ENCODE data around the gene MESD.

MESD gene

GRCh38 chr15:81014446-81015093, 25.0 kb upstream of the MESD start:
- no peak for DNase-seq

- DNase-seq: no peak
Observed at GRCh38 chr15:81013396-81013929, 23.8 kb upstream of the MESD start.

GRCh38 chr15:81012588-81012987, 23.0 kb upstream of the MESD start:
- DNase-seq: no peak

GRCh38 chr15:81011593-81011992, 22.0 kb upstream of the MESD start:
- DNase-seq: no peak

GRCh38 chr15:81010086-81010485, 20.5 kb upstream of the MESD start:
- DNase-seq: no peak

- DNase-seq: no peak
Observed at GRCh38 chr15:81008312-81008711, 18.7 kb upstream of the MESD start.

- no peak for DNase-seq
Observed at GRCh38 chr15:81007428-81008064, 17.9 kb upstream of the MESD start.

GRCh38 chr15:81006124-81006523, 16.5 kb upstream of the MESD start:
- no peak for DNase-seq

- no peak for DNase-seq
Observed at GRCh38 chr15:81003097-81003350, 13.4 kb upstream of the MESD start.

GRCh38 chr15:81002331-81003096, 12.9 kb upstream of the MESD start:
- DNase-seq: no peak

- no peak for DNase-seq
Observed at GRCh38 chr15:81002009-81002330, 12.4 kb upstream of the MESD start.

GRCh38 chr15:81001152-81002008, 11.8 kb upstream of the MESD start:
- DNase-seq: peak; percentile 38

GRCh38 chr15:81000624-81001151, 11.1 kb upstream of the MESD start, which contains the start of gene TLNRD1:
TLNRD1 (plus strand) TSS chr15:81000923; CDS start chr15:81002272, 1,349 bp downstream.
- peak; percentile 84 for DNase-seq

- no peak for DNase-seq
Observed at GRCh38 chr15:81000144-81000623, 10.6 kb upstream of the MESD start.

- peak; percentile 63 for DNase-seq
Observed at GRCh38 chr15:80999623-81000036, 10.0 kb upstream of the MESD start.

GRCh38 chr15:80998251-80998650, 8.6 kb upstream of the MESD start:
- DNase-seq: no peak

- no peak for DNase-seq
Observed at GRCh38 chr15:80997692-80998091, 8.1 kb upstream of the MESD start.

- no peak for DNase-seq
Observed at GRCh38 chr15:80996247-80996646, 6.6 kb upstream of the MESD start.

GRCh38 chr15:80992441-80992840, 2.8 kb upstream of the MESD start:
- no peak for DNase-seq

- DNase-seq: no peak
Observed at GRCh38 chr15:80992006-80992405, 2.4 kb upstream of the MESD start.

- DNase-seq: no peak
Observed at GRCh38 chr15:80991421-80991820, 1.8 kb upstream of the MESD start.

- no peak for DNase-seq
Observed at GRCh38 chr15:80990955-80991354, 1.3 kb upstream of the MESD start.

GRCh38 chr15:80989081-80989517, 520 bp downstream of the MESD start:
- DNase-seq: no peak

All from stimulated activated CD4-positive, alpha-beta T cell treated with anti-CD3 and anti-CD28 coated beads, Interleukin-1b, Interleukin-23, amount 100 ng/mL, for 48 hours (primary cell).